ENCODE data around the gene RAP1GAP2. TPM values are rescaled to one million over a fixed set of nuclear protein-coding genes. Genes with fewer than 3 reads are reported as not detected.

The RAP1GAP2 gene
- total RNA-seq, 1 donor from 2014 or later, result 0.34 TPM

DNA sequence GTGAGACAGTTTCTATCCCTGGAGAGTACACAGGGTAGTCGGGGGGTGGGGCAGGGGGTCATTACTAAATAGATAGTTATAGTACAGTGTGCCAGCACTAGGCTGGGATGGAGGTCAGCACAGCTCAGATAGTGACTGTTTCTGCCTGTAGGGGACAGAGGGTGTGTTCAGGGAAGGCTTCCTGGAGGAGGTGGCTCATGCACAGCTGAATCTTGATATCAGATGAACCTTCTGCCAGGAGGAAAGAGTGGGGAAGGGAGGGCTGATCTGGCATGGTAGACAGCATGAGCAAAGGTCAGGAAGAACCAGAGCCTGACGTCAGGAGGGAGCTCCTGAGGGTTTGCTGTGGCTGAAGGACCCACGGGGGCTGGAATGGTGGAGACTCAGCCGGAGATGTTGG lies 210.6 kb downstream of the RAP1GAP2 start:
- Mint-ChIP-seq H3K27me3 (ENCODE audit: insufficient read depth) (peaks cover 2% of the 10 kb centered on the region), H3K4me1 (ENCODE audit: low read depth) (no peaks in the 10 kb centered on the region), H3K9me3 (no peaks in the 10 kb centered on the region), H3K36me3 (ENCODE audit: low read depth) (no peaks in the 10 kb centered on the region), H3K27ac (no peak overlapping the region), H3K4me3 (no peak overlapping the region)
- intact Hi-C loops (cut with micrococcal nuclease), result no loop called here
- no peak for DNase-seq (ENCODE audit: low spot score)

DNA sequence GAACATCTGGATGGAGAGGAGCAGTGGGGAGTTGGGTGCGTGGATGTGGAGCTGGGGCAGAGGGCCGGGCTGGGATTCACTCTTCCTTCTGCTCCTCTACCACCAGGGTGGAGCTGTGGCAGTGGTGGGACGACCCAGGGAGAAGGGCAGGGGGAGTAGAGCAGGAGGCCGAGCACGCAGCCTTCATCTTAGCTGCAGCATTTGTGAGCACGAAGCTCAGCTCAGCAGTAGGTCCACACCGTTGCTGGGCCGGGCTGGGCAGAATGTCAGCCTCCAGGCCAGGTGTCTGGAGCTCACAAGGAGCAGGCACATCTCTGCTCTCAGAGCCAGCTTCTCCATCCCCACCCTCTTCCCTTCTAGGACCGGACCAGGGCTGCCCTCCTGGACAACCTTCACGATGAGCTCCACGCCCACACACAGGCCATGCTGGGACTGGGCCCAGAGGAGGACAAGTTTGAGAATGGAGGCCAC lies 211.4 kb downstream of the RAP1GAP2 start:
- Mint-ChIP-seq H3K36me3 (ENCODE audit: low read depth) (no peaks in the 10 kb centered on the region), H3K9me3 (no peaks in the 10 kb centered on the region), H3K4me1 (ENCODE audit: low read depth) (no peaks in the 10 kb centered on the region), H3K27ac (no peak overlapping the region), H3K27me3 (ENCODE audit: insufficient read depth) (no peaks in the 10 kb centered on the region), H3K4me3 (no peak overlapping the region)
- intact Hi-C loops (cut with micrococcal nuclease), result no loop called here
- no peak for DNase-seq (ENCODE audit: low spot score)

DNA sequence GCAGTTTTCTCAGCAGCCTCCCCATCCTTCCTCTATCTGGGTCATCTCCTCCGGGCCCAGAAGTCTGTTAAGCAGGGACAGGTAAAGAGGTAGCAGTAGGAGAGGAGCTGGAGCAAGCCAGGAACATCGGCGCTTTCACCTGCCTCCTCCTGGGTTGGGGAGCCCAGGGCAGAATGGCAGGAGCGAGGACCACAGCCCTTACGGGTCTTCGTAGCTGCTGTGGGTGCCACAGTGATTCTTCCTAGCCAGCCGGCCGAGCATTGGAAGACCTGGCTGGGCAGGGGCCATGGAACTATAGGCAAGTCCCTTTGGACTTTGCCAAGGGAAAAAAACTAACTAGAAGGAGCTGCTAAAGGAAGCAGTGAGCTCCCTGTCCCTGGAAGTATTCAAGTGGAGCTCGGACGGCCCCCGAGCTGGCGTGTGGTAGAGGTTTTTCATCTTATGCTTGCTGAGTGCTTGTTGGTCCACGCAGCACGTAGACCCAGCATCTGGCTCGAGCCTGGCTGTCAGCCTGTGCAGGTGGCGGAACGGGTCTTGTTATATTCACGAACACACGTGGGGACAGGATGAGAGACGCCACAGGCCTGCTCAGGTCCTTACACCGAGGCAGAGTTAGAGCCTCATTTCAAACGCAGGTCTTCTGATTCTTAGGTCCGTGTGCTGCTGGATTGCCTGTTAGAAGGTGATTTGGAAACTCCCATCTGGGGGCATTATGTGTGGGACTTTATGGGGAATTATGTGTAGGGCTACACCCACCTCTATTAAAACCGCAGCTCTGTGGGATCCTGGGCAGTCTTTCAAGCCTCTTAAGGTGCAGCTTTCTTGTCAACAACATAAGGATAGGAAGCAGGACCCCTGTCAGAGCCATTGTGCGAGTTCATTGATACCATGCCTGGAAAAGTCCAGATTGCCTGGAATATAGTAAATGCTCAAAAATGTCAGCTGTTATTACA lies 212.4 kb downstream of the RAP1GAP2 start:
- no peaks in the 10 kb centered on the region for H3K36me3 Mint-ChIP-seq (ENCODE audit: low read depth)
- intact Hi-C loops (cut with micrococcal nuclease), result no loop called here
- no peaks in the 10 kb centered on the region for H3K9me3 Mint-ChIP-seq
- no peak for DNase-seq (ENCODE audit: low spot score)
- no peak overlapping the region for H3K27ac Mint-ChIP-seq
- no peaks in the 10 kb centered on the region for H3K4me1 Mint-ChIP-seq (ENCODE audit: low read depth)
- H3K27me3 Mint-ChIP-seq (ENCODE audit: insufficient read depth), result no peaks in the 10 kb centered on the region
- no peak overlapping the region for H3K4me3 Mint-ChIP-seq

DNA sequence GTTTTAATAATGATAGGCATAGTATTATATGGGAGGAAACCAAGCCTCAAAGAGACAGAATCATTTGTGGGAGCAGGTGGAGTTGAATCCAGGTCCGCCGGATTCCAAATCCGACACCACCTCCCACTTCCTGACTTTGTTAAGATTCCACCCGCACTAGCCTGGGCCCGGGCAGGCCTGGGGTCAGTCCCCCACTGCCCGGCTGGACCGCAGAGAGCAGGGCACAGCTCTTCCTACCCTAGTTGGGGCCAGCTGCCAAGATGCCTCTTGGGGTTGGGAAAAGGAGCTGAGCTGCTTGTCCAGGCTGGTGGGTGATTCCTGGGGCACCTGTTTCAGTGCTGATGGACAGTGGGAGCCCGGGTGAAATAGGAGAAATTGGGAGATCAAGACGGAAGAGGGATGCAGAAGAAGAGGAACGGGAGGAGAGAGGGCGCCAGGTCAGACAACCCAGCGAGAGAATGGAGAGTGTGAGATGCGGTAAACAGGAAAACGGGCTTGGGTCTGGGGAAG lies 213.2 kb downstream of the RAP1GAP2 start:
- Mint-ChIP-seq H3K4me3 (no peak overlapping the region), H3K9me3 (no peaks in the 10 kb centered on the region), H3K27ac (no peak overlapping the region), H3K4me1 (ENCODE audit: low read depth) (no peaks in the 10 kb centered on the region), H3K36me3 (ENCODE audit: low read depth) (no peaks in the 10 kb centered on the region), H3K27me3 (ENCODE audit: insufficient read depth) (no peaks in the 10 kb centered on the region)
- intact Hi-C loops (cut with micrococcal nuclease), result no loop called here
- no peak for DNase-seq (ENCODE audit: low spot score)

DNA sequence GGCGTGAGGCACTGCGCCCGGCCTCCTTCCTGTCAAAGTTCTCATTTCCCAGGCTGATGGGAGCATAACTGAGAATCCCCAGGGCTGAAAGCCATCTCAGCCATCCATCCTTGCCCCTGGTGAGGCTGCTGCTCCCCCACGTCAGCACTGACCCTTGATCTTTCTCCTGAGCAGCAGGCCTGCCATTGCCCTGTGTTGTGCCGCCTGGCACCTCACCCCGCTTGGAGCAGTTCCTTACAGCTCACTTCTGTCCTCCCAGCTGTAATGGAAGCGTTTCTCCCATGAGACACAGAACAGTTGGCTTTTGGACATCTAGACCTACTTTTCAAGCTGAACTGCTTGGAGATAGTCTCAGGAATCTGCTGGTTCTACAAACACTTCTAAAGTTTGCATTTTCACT lies 215.7 kb downstream of the RAP1GAP2 start:
- Mint-ChIP-seq H3K4me1 (ENCODE audit: low read depth) (no peaks in the 10 kb centered on the region), H3K36me3 (ENCODE audit: low read depth) (no peaks in the 10 kb centered on the region), H3K4me3 (no peak overlapping the region), H3K27ac (no peak overlapping the region), H3K9me3 (no peaks in the 10 kb centered on the region), H3K27me3 (ENCODE audit: insufficient read depth) (no peaks in the 10 kb centered on the region)
- DNase-seq (ENCODE audit: low spot score), result no peak
- intact Hi-C loops (cut with micrococcal nuclease), result no loop called here

DNA sequence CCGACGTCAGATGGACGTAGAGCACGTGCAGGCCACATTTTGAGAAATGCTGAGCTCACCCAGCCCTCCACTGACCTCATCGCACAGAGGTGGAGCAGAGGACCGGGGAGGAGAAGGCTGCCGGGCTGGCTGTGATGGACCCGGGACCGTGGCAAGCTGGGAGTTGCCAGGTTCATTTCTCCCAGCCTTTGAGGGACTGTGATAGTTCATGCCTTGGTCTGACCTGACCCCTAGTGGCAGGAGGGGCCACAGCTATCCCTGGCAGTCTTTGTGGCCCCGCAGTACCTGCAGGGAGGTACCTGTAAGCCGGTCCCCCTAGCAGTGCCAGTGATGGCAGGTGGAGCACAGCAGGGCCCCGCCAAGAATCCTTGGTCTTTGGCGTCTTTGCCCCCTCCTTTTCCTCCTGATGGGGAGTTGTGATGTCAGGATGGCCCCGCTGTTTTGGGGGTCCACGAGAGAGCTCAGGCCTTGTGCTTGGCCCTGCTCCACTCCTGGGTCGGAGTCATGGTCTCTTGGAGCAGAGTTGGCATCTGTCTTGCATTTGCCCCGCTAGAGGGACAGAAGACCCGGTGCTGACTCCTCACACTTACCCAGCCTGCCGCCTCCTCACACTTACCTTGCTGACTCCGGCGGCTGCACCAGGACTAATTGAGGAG lies 216.8 kb downstream of the RAP1GAP2 start:
- no peak overlapping the region for H3K4me3 Mint-ChIP-seq
- H3K27ac Mint-ChIP-seq, result no peak overlapping the region
- no peaks in the 10 kb centered on the region for H3K4me1 Mint-ChIP-seq (ENCODE audit: low read depth)
- intact Hi-C loops (cut with micrococcal nuclease), result loop anchor here (1.0 kb wide), 2 partner anchors 165 to 227 kb away; no protein-coding TSS in a partner anchor
- H3K36me3 Mint-ChIP-seq (ENCODE audit: low read depth), result no peaks in the 10 kb centered on the region
- no peaks in the 10 kb centered on the region for H3K9me3 Mint-ChIP-seq
- peak; percentile 19 for DNase-seq (ENCODE audit: low spot score)
- H3K27me3 Mint-ChIP-seq (ENCODE audit: insufficient read depth), result no peaks in the 10 kb centered on the region

DNA sequence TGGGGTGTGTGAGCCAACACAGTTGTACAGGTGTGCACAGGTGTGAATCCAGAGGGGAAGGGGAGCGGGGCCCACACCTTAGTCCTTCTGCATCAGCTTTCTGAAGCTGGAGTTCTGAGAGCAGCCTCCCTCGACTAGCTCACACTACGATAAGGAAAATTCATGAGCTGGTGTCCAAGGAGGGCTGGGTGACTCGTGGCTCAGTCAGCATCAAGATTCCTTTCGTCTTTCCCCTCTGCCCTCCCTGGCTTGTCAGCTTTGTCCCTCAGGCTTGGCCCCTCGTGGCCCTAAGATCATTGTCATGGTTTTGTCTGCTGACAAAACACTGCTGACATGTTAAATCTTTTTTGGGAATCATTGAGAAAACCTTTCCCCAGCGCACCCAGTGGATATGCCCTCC lies 219.7 kb downstream of the RAP1GAP2 start:
- H3K36me3 Mint-ChIP-seq (ENCODE audit: low read depth), result peaks cover 4% of the 10 kb centered on the region
- no peaks in the 10 kb centered on the region for H3K27me3 Mint-ChIP-seq (ENCODE audit: insufficient read depth)
- H3K9me3 Mint-ChIP-seq, result no peaks in the 10 kb centered on the region
- no peak overlapping the region for H3K27ac Mint-ChIP-seq
- intact Hi-C loops (cut with micrococcal nuclease), result no loop called here
- no peak for DNase-seq (ENCODE audit: low spot score)
- H3K4me3 Mint-ChIP-seq, result no peak overlapping the region
- no peaks in the 10 kb centered on the region for H3K4me1 Mint-ChIP-seq (ENCODE audit: low read depth)

DNA sequence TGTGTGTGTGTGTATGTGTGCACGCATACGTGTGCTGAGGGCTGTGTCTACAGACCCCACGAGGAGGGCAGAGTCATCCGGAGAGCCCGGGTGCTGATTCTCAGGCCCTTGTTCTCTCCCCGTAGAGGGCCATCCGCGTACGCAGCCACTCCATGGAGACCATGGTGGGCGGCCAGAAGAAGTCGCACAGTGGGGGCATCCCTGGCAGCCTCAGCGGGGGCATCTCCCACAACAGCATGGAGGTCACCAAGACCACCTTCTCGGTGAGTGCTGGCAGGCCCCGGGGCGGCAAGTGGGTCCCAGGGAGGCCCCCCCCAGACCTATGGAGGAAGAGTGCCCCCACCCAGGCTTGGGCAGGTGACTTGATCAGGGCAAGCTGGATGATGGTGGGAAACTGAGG lies 221.7 kb downstream of the RAP1GAP2 start:
- Mint-ChIP-seq H3K27ac (no peak overlapping the region), H3K36me3 (ENCODE audit: low read depth) (peaks cover 12% of the 10 kb centered on the region), H3K4me3 (no peak overlapping the region), H3K27me3 (ENCODE audit: insufficient read depth) (no peaks in the 10 kb centered on the region), H3K4me1 (ENCODE audit: low read depth) (no peaks in the 10 kb centered on the region), H3K9me3 (peaks cover 9% of the 10 kb centered on the region)
- DNase-seq (ENCODE audit: low spot score), result no peak
- intact Hi-C loops (cut with micrococcal nuclease), result no loop called here

DNA sequence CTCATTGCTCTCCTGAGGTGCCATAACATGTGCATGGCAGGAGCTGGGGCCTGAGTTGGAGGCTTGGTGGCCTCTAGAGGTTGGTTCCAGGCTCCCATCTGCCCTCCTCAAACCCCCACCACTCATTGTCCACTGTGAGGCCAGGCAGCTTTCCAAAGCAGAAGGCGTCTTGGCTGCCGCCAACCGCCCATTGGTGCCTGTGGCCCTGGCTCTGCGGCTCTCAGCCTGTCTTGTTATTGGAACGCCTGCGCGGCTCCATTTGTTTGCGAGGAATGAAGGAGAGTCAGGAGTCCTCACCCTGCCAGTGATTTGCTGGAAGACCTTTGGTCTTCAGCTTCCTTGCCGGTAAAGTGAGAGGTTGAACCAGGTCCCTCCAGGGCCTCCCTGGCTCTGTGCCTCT lies 223.5 kb downstream of the RAP1GAP2 start:
- no peaks in the 10 kb centered on the region for H3K27me3 Mint-ChIP-seq (ENCODE audit: insufficient read depth)
- no peak overlapping the region for H3K4me3 Mint-ChIP-seq
- no peak overlapping the region for H3K27ac Mint-ChIP-seq
- no peak for DNase-seq (ENCODE audit: low spot score)
- H3K4me1 Mint-ChIP-seq (ENCODE audit: low read depth), result no peaks in the 10 kb centered on the region
- intact Hi-C loops (cut with micrococcal nuclease), result no loop called here
- peaks cover 14% of the 10 kb centered on the region for H3K36me3 Mint-ChIP-seq (ENCODE audit: low read depth)
- peaks cover 22% of the 10 kb centered on the region for H3K9me3 Mint-ChIP-seq

DNA sequence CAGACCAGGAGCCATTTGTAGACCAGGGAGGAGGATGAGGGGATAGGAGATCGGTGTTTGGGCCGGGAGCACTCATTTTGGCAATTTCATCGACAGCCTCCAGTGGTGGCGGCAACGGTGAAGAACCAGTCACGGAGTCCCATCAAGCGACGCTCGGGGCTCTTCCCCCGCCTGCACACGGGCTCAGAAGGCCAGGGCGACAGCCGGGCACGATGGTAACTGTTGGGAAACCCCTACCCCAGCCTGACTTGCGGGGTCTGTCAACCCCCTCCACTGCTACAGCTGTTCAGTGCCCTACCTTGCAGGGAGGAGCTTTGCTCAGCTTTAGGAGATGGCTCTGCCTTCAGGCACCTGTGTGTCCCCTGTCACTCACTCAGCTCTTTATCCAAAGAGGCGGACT lies 224.1 kb downstream of the RAP1GAP2 start:
- Mint-ChIP-seq H3K4me1 (ENCODE audit: low read depth) (no peaks in the 10 kb centered on the region), H3K4me3 (no peak overlapping the region), H3K36me3 (ENCODE audit: low read depth) (peaks cover 14% of the 10 kb centered on the region), H3K27me3 (ENCODE audit: insufficient read depth) (no peaks in the 10 kb centered on the region), H3K9me3 (peaks cover 22% of the 10 kb centered on the region), H3K27ac (no peak overlapping the region)
- intact Hi-C loops (cut with micrococcal nuclease), result no loop called here
- DNase-seq (ENCODE audit: low spot score), result no peak

DNA sequence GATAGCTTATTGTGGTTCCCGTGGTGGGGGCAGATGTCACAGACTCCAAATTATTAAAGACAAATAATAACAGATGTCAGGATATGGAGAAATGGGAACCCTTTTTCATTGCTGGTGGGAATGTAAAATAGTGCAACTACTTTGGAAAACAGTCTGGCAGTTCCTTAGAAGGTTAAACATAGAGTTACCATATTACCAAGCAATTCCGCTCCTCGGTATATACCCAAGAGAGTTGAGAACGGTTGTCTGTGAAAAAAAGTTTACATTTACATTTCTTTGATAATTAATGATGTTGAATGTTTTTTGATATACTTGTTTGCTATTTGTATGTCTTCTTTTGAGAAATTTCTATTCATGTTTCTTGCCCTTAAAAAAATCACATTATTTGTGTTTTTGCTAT lies 226.0 kb downstream of the RAP1GAP2 start:
- Mint-ChIP-seq H3K27me3 (ENCODE audit: insufficient read depth) (no peaks in the 10 kb centered on the region), H3K9me3 (peaks cover 22% of the 10 kb centered on the region), H3K4me3 (no peak overlapping the region), H3K27ac (no peak overlapping the region), H3K4me1 (ENCODE audit: low read depth) (no peaks in the 10 kb centered on the region), H3K36me3 (ENCODE audit: low read depth) (peaks cover 14% of the 10 kb centered on the region)
- intact Hi-C loops (cut with micrococcal nuclease), result no loop called here
- no peak for DNase-seq (ENCODE audit: low spot score)

DNA sequence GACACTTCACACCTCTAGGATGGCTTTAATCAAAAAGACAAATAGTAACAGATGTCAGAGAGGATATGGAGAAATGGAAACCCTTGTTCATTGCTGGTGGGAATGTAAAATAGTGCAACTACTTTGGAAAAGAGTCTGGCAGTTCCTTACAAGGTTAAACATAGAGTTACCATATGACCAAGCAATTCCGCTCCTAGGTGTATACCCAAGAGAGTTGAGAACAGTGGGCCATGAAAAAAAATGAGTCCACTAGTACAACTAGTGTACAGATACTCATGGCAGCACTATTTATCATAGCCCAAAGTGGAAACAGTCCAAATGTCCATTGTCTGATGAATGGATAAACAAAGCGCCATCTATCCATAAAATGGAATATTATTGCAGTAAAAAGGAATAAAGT lies 228.1 kb downstream of the RAP1GAP2 start:
- H3K4me3 Mint-ChIP-seq, result no peak overlapping the region
- no peaks in the 10 kb centered on the region for H3K4me1 Mint-ChIP-seq (ENCODE audit: low read depth)
- peaks cover 22% of the 10 kb centered on the region for H3K9me3 Mint-ChIP-seq
- no peak overlapping the region for H3K27ac Mint-ChIP-seq
- peaks cover 14% of the 10 kb centered on the region for H3K36me3 Mint-ChIP-seq (ENCODE audit: low read depth)
- DNase-seq (ENCODE audit: low spot score), result no peak
- no peaks in the 10 kb centered on the region for H3K27me3 Mint-ChIP-seq (ENCODE audit: insufficient read depth)
- intact Hi-C loops (cut with micrococcal nuclease), result no loop called here

Data from activated T-helper 1 cell treated with anti-CD3 and anti-CD28 coated beads, Interleukin-12 subunit alpha, Interleukin-12 subunit beta, Interleukin-2, Interleukin-4 antibody, amounts not matched to agents 30 ng/mL and 10 ng/mL and 1 ng/mL, durations not matched to agents 14 hours and 24 hours and 36 hours (primary cell).